Type B pancreatic cell (in vitro differentiated cells): ENCODE results near the gene TCP11L2. TPM values are rescaled to one million over a fixed set of nuclear protein-coding genes. Genes with fewer than 3 reads are reported as not detected.

Source experiments
- DNase-seq: peaks from one replicate; pipeline ENCODE4 v3.0.0; 2021; ENCODE audit warnings: mixed read lengths; ENCODE audit not compliant: unreplicated experiment; ENCODE audit errors: extremely low spot score
- H3K27ac Mint-ChIP-seq: 2 replicates; pipeline ENCODE4 v1.8.0; 2021; ENCODE audit warnings: mild to moderate bottlenecking, mixed read lengths
- H3K27me3 Mint-ChIP-seq: 2 replicates; pipeline ENCODE4 v1.8.0; 2021; ENCODE audit warnings: mixed read lengths
- H3K36me3 Mint-ChIP-seq: 2 replicates; pipeline ENCODE4 v1.8.0; 2021; ENCODE audit warnings: mixed read lengths
- H3K4me1 Mint-ChIP-seq: one replicate; pipeline ENCODE4 v1.8.0; 2021; ENCODE audit warnings: mixed read lengths; ENCODE audit not compliant: unreplicated experiment
- H3K4me3 Mint-ChIP-seq: 2 replicates; pipeline ENCODE4 v1.8.0; 2021; ENCODE audit warnings: mild to moderate bottlenecking, mixed read lengths
- H3K9me3 Mint-ChIP-seq: 2 replicates; pipeline ENCODE4 v1.8.0; 2021; ENCODE audit warnings: mixed read lengths
- CTCF ChIP-seq: fragments of 200-600 bp; sonication (generic); conservative IDR thresholded peaks from 2 replicates; pipeline ENCODE4 v1.5.0; 2021; ENCODE audit warnings: antibody characterized with exemption, mild to moderate bottlenecking
- total RNA-seq: library from RNA; stranded (reverse); gene quantifications from 2 replicates; pipeline ENCODE4 v1.2.1, GENCODE V29; 2021; ENCODE audit warnings: low replicate concordance

The TCP11L2 gene
- total RNA-seq, 1 donor from 2014 or later, result 21.8 TPM

DNA sequence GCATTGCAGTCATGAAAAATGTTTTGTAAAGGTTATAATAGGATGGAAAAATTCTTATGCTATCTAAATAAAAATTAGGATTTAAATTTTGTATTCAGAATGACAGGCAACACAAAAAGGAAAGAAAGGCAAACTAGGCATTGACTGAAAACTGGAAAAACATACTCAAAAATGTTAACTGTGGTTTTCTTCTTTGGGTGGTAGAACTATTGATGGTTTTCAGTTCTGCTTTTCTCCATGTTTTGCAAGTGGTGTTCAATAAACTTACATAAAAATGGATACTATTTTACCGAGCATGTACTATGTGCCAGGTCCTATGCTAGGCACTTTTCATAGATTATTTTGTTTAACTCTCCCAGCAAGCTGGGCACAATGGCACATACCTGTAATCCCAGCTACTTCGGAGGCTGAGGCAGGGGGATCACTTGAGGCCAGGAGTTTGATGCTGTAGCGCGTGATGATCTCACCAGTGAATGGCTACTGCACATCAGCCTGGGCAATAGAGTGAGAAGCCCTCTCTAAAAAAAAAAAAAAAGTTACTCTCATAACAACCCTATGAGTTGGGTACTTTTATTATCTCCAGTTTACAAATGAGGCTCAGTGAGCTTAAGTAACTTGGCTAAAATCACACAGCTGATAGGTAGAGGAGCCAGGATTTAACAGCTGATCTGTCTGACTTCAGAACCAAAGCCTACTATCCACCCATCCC, 26.3 kb upstream of the TCP11L2 start:
- Mint-ChIP-seq H3K36me3 (no peaks in the 10 kb centered on the region), H3K4me1 (peaks cover 11% of the 10 kb centered on the region), H3K4me3 (no peak overlapping the region), H3K27me3 (no peaks in the 10 kb centered on the region), H3K27ac (no peak overlapping the region), H3K9me3 (no peaks in the 10 kb centered on the region)
- no peak for DNase-seq
- TF ChIP-seq CTCF, result no peak

DNA sequence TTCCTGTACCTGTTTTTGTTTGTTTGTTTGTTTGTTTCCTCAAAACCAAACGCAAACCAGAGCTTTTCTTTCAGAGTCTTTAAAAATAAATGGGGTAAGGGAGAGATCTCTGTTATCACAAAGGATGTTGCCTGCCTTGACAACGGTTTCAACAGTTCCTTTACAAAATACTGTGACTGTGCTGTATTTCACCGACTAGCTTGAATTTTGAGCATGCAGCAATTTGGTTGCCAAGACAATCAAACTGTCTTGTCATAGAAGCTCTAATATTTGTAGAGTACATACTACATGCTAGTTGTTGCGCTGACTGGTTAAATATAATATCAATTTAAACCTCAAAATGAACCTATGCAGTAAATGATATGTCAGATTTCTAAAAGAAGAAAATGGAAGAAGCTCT, 22.4 kb upstream of the TCP11L2 start:
- DNase-seq, result no peak
- Mint-ChIP-seq H3K4me1 (peaks cover 8% of the 10 kb centered on the region), H3K4me3 (no peak overlapping the region), H3K36me3 (no peaks in the 10 kb centered on the region), H3K9me3 (peaks cover 4% of the 10 kb centered on the region), H3K27ac (no peak overlapping the region), H3K27me3 (peaks cover 3% of the 10 kb centered on the region)
- TF ChIP-seq CTCF, result no peak

DNA sequence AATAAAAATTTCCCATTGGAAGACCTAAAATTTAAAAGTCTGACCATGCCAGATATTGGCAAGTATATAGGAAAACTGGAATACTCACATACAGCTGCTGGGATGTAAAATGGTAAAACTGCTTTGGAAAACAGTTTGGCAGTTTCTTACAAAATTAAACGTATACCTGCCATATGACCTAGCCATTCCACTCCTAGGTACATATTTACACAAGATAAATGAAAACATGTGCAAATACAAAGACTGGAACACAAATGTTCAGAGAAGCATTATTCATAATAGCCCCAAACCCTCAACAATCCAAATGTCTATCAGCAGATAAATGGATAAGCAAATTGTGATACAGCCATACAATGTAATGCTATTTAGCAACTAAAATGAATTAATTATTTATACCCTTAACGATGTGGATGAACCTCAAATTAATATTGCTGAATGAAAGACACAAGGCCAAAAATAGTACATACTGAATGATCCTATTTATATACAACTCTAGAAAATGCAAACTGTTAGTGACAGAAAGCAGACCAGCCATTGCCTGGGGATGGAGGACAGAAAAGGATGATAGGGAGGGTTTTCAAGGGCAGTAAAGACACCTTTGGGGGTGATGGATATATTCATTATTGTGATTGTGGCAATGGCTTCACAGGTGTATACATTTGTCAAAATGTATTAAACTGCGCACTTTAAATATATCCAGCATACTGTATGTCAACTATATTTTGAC, 21.3 kb upstream of the TCP11L2 start:
- DNase-seq, result no peak
- H3K4me1 Mint-ChIP-seq, result peaks cover 5% of the 10 kb centered on the region
- H3K36me3 Mint-ChIP-seq, result no peaks in the 10 kb centered on the region
- H3K9me3 Mint-ChIP-seq, result peaks cover 4% of the 10 kb centered on the region
- peaks cover 3% of the 10 kb centered on the region for H3K27me3 Mint-ChIP-seq
- TF ChIP-seq CTCF, result no peak
- no peak overlapping the region for H3K27ac Mint-ChIP-seq
- H3K4me3 Mint-ChIP-seq, result no peak overlapping the region

- Mint-ChIP-seq H3K27me3 (peaks cover 3% of the 10 kb centered on the region), H3K4me3 (no peak overlapping the region), H3K36me3 (no peaks in the 10 kb centered on the region), H3K9me3 (peaks cover 4% of the 10 kb centered on the region), H3K27ac (no peak overlapping the region), H3K4me1 (peaks cover 5% of the 10 kb centered on the region)
- no peak for TF ChIP-seq CTCF
- no peak for DNase-seq
These were observed 20.7 kb upstream of the TCP11L2 start for GRCh38 chr12:106281804-106282203.

GRCh38 chr12:106282457-106283097, 20.0 kb upstream of the TCP11L2 start:
- peaks cover 3% of the 10 kb centered on the region for H3K27me3 Mint-ChIP-seq
- DNase-seq, result no peak
- TF ChIP-seq CTCF, result peak; percentile 83
- peaks cover 5% of the 10 kb centered on the region for H3K4me1 Mint-ChIP-seq
- H3K4me3 Mint-ChIP-seq, result no peak overlapping the region
- H3K9me3 Mint-ChIP-seq, result peaks cover 4% of the 10 kb centered on the region
- H3K36me3 Mint-ChIP-seq, result no peaks in the 10 kb centered on the region
- H3K27ac Mint-ChIP-seq, result peak overlapping the region; percentile 1
